SU-DHL-6 (cell line): ENCODE data around the gene LACRT.

Source experiments
- H2AFZ ChIP-seq: fragments of 200-600 bp; sonication (generic); 2 replicates; pipeline ENCODE4 v1.6.1; 2014; ENCODE audit warnings: low read depth, mild to moderate bottlenecking, moderate library complexity, mixed read lengths, antibody characterized with exemption, low read length; ENCODE audit not compliant: severe bottlenecking
- H3F3A ChIP-seq: fragments of 200-600 bp; shearing (Covaris generic); 2 replicates; pipeline ENCODE4 v1.6.0; 2016; ENCODE audit warnings: antibody characterized with exemption, mild to moderate bottlenecking; ENCODE audit not compliant: insufficient read depth
- H3K27ac ChIP-seq: fragments of 200-600 bp; sonication (generic); 2 replicates; pipeline ENCODE4 v1.5.1; 2016; ENCODE audit warnings: low read depth, mild to moderate bottlenecking, low read length, moderate library complexity, mixed read lengths
- H3K27me3 ChIP-seq: fragments of 200-600 bp; sonication (generic), shearing (Covaris generic); 2 replicates; pipeline ENCODE4 v1.6.0; 2014; ENCODE audit warnings: mild to moderate bottlenecking, low read length
- H3K36me3 ChIP-seq: fragments of 200-600 bp; sonication (generic); 2 replicates; pipeline ENCODE4 v1.6.1; 2014; ENCODE audit warnings: mild to moderate bottlenecking, low read length, mixed read lengths
- H3K4me2 ChIP-seq: fragments of 300-600, 200-600 bp; shearing (Covaris generic), sonication (generic); 2 replicates; pipeline ENCODE4 v1.6.0; 2014; ENCODE audit warnings: low read length, low read depth, mild to moderate bottlenecking; ENCODE audit not compliant: poor library complexity, severe bottlenecking
- H3K4me3 ChIP-seq: fragments of 200-600 bp; sonication (generic); 2 replicates; pipeline ENCODE4 v1.5.1; 2014; ENCODE audit warnings: antibody characterized with exemption, low read length, mild to moderate bottlenecking, mixed read lengths; ENCODE audit not compliant: insufficient read depth, poor library complexity, severe bottlenecking
- H3K79me2 ChIP-seq: fragments of 200-600 bp; sonication (generic); 2 replicates; pipeline ENCODE4 v1.6.1; 2014; ENCODE audit warnings: mild to moderate bottlenecking, low read length, moderate library complexity; ENCODE audit not compliant: insufficient read depth
- H3K9ac ChIP-seq: fragments of 200-600 bp; sonication (generic); 2 replicates; pipeline ENCODE4 v1.7.0; 2014; ENCODE audit warnings: mild to moderate bottlenecking, low read length
- H3K9me2 ChIP-seq: fragments of 200-600 bp; sonication (generic); replicated peaks from 2 replicates; pipeline ENCODE4 v1.6.1; 2014; ENCODE audit warnings: low read length; ENCODE audit not compliant: insufficient read depth
- H3K9me3 ChIP-seq: fragments of 200-600 bp; sonication (generic); 2 replicates; pipeline ENCODE4 v1.6.1; 2014; ENCODE audit warnings: low read length, mixed read lengths; ENCODE audit not compliant: insufficient read depth
- H4K20me1 ChIP-seq: fragments of 200-600 bp; sonication (generic); 2 replicates; pipeline ENCODE4 v1.6.1; 2014; ENCODE audit warnings: low read depth, mild to moderate bottlenecking, antibody characterized with exemption, low read length, moderate library complexity, mixed read lengths
- EZH2phosphoT487 ChIP-seq: fragments of 200-600 bp; sonication (generic), shearing (Covaris generic); conservative IDR thresholded peaks from 2 replicates; pipeline ENCODE4 v1.6.1; 2018; ENCODE audit warnings: mild to moderate bottlenecking, antibody characterized with exemption, low read length, moderate library complexity, mixed read lengths
- TF ChIP-seq, protein P1 (sequence below): fragments of 200-600 bp; sonication (generic); IDR thresholded peaks from one replicate; pipeline ENCODE4 v1.5.1; 2017; ENCODE audit warnings: antibody characterized with exemption, mild to moderate bottlenecking, low read length, moderate library complexity; ENCODE audit not compliant: insufficient read depth, poor library complexity, severe bottlenecking

Gene LACRT

GRCh38 chr12:54654926-54655325, 20.2 kb upstream of the LACRT start:
- Histone ChIP-seq H2AFZ (no peak overlapping the region), H3K9me3 (no peaks in the 10 kb centered on the region), H3K79me2 (no peaks in the 10 kb centered on the region), H4K20me1 (no peaks in the 10 kb centered on the region), H3K4me2 (no peak overlapping the region), H3K36me3 (no peaks in the 10 kb centered on the region), H3K27ac (no peak overlapping the region), H3K4me3 (no peak overlapping the region), H3K9ac (no peak overlapping the region), H3K9me2 (no peaks in the 10 kb centered on the region), H3K27me3 (no peaks in the 10 kb centered on the region), H3F3A (no peaks in the 10 kb centered on the region)
- TF ChIP-seq, protein P1, sequence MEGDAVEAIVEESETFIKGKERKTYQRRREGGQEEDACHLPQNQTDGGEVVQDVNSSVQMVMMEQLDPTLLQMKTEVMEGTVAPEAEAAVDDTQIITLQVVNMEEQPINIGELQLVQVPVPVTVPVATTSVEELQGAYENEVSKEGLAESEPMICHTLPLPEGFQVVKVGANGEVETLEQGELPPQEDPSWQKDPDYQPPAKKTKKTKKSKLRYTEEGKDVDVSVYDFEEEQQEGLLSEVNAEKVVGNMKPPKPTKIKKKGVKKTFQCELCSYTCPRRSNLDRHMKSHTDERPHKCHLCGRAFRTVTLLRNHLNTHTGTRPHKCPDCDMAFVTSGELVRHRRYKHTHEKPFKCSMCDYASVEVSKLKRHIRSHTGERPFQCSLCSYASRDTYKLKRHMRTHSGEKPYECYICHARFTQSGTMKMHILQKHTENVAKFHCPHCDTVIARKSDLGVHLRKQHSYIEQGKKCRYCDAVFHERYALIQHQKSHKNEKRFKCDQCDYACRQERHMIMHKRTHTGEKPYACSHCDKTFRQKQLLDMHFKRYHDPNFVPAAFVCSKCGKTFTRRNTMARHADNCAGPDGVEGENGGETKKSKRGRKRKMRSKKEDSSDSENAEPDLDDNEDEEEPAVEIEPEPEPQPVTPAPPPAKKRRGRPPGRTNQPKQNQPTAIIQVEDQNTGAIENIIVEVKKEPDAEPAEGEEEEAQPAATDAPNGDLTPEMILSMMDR = no peak
- TF ChIP-seq EZH2phosphoT487 = no peak

DNA sequence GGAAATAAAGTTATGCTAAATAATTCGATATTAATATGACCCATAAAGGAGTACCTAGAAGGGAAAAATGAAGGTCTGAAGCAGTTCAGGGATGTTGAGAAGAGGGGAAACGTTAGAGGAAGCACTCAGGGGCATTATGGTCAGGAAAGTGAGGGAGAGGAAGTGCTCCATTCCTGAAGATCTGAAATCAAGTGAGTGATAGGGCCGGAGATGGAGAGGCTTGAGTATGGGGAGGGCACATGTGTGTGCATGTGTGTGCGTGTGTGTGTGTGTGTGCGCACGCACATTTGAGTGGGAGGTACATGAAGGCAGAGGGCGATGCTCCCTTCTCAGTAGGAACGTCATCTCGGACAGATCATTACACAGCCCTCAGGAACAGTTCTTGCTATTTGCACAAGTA, 18.3 kb upstream of the LACRT start:
- Histone ChIP-seq H3K9ac (no peak overlapping the region), H3K79me2 (no peaks in the 10 kb centered on the region), H3K27me3 (no peaks in the 10 kb centered on the region), H3K9me3 (no peaks in the 10 kb centered on the region), H4K20me1 (no peaks in the 10 kb centered on the region), H3K9me2 (no peaks in the 10 kb centered on the region), H3F3A (no peaks in the 10 kb centered on the region), H3K4me2 (no peak overlapping the region), H2AFZ (no peak overlapping the region), H3K36me3 (no peaks in the 10 kb centered on the region), H3K4me3 (no peak overlapping the region), H3K27ac (no peak overlapping the region)
- TF ChIP-seq, protein P1 = no peak
- TF ChIP-seq EZH2phosphoT487 = no peak

DNA sequence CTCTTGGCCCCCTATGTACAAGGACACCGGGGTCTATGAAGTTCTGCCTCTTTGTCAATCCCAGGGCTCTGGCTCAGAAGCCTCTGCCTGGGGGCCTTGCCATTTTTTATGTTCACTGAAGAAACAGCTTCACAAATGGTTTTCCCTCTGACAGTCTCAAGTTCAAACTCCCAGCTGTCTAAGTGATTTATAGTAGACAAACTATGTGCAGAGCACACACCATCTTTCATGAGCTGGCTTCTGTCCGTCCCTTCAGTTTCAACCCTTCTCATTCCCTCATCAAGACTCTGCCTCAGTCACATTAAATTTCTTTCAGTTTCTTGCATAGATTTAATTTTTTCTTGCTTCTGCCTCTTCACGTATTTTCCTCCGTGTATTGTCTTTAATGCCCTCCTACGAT, 16.2 kb upstream of the LACRT start:
- Histone ChIP-seq H3K27ac (no peak overlapping the region), H4K20me1 (no peaks in the 10 kb centered on the region), H3K4me2 (no peak overlapping the region), H3F3A (no peaks in the 10 kb centered on the region), H3K27me3 (no peaks in the 10 kb centered on the region), H3K9me3 (no peaks in the 10 kb centered on the region), H2AFZ (no peak overlapping the region), H3K4me3 (no peak overlapping the region), H3K9ac (no peak overlapping the region), H3K9me2 (no peaks in the 10 kb centered on the region), H3K79me2 (no peaks in the 10 kb centered on the region), H3K36me3 (no peaks in the 10 kb centered on the region)
- no peak for TF ChIP-seq EZH2phosphoT487
- TF ChIP-seq, protein P1 = no peak

GRCh38 chr12:54650409-54650808, 15.7 kb upstream of the LACRT start:
- no peak for TF ChIP-seq EZH2phosphoT487
- TF ChIP-seq, protein P1 = no peak
- Histone ChIP-seq H3K4me2 (no peak overlapping the region), H2AFZ (no peak overlapping the region)

More at GRCh38 chr12:54650409-54650808, 15.7 kb upstream of the LACRT start:
- no peaks in the 10 kb centered on the region for H3K9me2 ChIP-seq
- H3K27ac ChIP-seq = no peak overlapping the region
- H3K9ac ChIP-seq = no peak overlapping the region
- no peaks in the 10 kb centered on the region for H3F3A ChIP-seq
- H3K9me3 ChIP-seq = no peaks in the 10 kb centered on the region
- no peak overlapping the region for H3K4me3 ChIP-seq
- H3K36me3 ChIP-seq = no peaks in the 10 kb centered on the region
- H3K27me3 ChIP-seq = no peaks in the 10 kb centered on the region
- no peaks in the 10 kb centered on the region for H3K79me2 ChIP-seq
- H4K20me1 ChIP-seq = no peaks in the 10 kb centered on the region
